Measurements from ENCODE around the gene CIAPIN1.
"Not testable (repeated sequence)": the region's sequence is repeated elsewhere in the genome, so short reads cannot be mapped to it uniquely, and the experiment has no call there.

The CIAPIN1 gene

DNA sequence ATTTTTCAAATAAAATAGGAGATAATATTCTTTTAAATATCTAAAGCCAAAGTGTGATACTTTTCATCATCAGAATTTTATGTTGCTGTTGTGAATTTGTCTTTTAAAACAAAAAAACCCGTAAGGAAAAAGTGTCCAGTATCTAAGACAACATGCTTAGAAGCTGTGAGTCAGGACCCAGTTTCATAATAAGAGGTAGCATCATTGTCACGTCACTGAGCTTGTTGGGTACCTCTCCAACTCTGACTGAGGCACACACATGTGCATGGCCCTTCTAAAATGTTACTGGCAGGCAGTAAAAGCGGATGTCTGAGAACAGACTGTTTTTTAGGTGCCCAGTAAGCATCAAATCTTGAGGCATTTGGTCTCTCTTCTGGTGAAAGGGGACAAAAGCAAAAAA, 2.5 kb downstream of the CIAPIN1 start:
- no peak for DNase-seq

DNA sequence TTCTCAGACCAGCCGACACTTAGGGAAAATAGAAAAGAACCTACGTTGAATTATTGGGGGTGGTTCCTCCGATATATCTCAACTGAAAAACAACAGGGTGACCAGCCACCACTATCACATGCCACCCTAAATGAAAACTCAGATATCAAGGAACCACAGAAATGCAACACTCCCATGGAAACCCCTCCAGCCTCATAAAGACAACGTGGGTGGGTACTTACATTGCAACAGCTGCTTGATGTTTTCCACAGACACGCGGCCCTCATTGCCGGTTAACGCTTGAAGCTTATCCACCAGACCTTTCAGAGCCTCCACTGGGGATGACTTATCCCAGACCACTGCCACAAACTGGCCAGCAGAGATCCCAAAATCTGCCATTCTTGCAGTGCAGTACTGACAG, 6.6 kb downstream of the CIAPIN1 start:
- DNase-seq = not testable (repeated sequence)

DNA sequence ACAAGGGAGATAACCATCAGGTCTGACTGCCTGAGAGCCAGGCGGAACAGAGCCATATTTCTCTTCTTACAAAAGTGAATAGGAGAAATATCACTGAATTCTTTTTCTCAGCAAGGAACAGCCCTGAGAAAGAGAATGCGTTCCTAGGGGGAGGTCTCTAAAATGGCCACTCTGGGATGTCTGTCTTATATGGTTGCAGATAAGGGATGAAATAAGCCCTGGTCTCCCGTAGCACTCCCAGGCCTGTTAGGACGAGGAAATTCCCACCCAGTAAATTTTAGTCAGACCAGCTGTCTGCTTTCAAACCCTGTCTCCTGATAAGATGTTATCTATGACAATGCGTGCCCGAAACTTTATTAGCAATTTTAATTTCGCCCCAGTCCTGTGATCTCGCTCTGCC, 7.2 kb downstream of the CIAPIN1 start:
- DNase-seq = not testable (repeated sequence)

DNA sequence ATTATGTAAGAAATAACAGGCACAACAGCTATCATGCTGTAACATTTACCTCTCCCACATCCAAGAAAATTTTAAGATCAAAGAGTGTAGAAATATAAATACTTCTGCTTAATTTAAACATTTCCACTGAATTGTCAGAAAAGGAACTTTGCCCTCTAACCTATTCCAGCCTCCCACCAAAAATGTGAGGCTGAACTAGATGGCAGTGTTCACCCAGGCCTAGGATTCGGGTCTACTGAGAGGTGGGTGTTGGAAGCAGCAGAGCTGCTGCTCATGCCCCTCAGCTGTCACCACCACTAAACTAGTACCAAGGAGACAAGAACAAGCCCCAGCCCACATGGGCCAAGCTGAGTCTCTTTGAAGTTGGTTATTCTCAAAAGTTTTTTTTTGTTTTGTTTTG, 11.3 kb downstream of the CIAPIN1 start:
- no peak for DNase-seq

DNA sequence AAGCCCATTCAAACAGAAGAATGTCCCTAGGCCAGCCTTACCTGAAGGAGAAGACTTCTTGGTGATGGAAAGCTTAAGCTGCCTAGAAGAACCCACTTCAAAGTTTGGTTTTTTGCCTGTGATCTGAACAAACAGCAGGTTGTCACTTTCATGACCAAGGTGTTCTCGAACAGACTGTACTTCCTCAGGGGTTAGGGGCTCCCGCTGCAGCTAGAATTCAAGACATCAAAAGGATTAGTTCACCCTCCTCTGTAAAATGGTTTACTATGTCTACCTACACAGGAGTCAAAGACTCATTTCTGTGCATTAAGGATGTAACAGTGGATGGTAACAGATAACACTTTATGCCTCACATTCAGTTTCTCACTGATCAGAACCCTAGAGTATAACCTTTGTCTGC, 13.2 kb downstream of the CIAPIN1 start:
- DNase-seq = no peak

GRCh38 chr16:57432989-57433388, 14.2 kb downstream of the CIAPIN1 start:
- no peak for DNase-seq

DNA sequence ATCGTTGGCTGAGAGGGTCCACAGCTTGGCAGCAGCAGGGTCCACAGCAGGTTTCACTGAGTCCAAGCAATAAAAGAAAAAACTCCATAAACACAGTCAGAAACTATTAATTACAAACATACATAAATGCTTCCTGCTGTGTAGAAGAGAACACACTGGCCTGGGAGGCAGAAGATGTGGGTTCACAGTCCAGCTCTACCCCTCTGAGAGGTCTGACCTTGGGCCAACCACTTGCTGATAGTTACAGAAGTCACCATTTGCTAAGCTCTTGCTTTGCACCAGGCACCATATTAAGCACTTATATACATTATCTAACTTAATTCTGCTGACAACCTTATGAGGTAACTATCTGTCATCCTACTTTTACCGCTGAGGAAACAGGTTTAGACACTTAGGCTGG, 14.7 kb downstream of the CIAPIN1 start:
- DNase-seq = no peak

- no peak for DNase-seq
These were observed 16.2 kb downstream of the CIAPIN1 start for GRCh38 chr16:57430955-57431354.

GRCh38 chr16:57427824-57428223, 19.4 kb downstream of the CIAPIN1 start:
- DNase-seq = no peak

DNA sequence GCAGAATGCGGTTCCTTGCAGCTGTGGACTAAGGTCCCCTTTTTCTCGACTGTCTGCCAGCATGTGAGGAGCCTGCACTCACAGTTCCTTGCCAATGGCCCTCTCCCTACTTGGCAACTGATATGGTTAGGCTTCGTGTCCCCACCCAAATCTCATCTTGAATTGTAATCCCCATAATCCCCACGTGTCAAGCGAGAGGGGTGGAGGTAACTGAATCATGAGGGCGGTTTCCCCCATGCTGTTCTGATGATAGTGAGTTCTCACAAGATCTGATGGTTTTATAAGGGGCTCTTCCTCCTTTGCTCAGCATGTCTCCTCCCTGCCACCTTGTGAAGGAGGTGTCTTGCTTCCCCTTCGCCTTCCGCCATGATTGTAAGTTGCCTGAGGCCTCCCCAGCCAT, 19.9 kb downstream of the CIAPIN1 start:
- no peak for DNase-seq

DNA sequence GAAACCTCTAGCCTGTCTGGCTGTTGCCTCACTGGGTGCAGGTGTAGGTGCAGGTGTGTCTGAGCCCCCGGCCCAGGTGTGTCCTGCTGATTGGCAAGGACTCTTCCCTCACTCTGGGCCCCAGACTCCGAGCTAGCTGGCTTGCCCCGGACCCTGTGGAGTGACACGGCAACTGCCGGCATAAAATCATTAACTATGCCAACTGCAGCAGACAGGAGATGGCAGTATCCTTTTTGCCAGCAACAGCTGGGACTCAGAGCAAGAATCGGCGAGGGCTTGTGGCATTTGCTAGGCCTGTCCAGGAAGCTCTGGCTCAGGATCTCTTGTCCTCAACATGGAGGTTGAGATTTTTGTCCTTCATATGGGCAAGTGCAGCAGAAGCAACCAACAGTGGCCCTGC, 20.8 kb downstream of the CIAPIN1 start:
- no peak for DNase-seq

GRCh38 chr16:57424583-57424982, 22.6 kb downstream of the CIAPIN1 start:
- peak in 1 of 51 donors; percentile 17 for DNase-seq

GRCh38 chr16:57423152-57423551, 24.0 kb downstream of the CIAPIN1 start:
- no peak for DNase-seq

DNA sequence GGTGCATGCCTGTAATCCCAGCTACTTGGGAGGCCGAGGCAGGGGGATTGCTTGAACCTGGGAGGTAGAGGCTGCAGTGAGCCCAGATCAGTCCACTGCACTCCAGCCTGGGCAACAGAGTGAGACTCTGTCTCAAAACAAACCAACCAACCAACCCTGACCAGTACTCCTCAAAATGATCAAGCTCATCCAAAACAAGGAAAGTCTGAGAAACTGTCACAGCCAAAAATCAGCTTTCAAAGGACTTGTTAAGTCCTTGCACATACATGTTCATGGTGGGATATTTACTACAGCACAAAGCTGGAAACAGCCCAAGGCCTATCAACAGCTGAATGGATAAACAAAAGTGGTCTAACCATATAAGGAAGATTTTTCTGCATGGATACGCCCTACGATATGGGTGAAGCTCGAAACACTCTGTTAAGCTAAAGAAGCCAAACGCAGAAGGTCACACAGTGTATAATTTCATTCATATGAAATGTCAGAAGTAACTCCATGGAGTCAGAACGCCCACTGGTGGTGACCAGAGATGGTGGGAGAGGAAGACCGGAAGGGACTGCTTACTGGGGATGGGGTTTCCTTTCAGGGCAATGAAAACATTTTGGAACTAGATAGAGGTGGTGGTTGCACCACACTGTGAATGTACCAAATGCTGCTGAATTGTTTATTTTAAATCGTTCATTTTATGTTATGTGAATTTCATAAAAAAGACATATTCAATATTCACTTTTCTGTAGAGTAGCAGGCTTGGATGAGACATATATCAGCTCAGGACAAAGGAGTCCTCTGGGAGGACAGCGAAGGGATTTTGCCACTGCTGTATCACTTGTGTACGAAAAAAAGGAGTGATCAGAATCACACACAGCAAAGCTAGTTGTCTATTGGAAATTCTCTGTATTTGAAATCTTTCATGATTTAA, 24.9 kb downstream of the CIAPIN1 start:
- DNase-seq = peak in 4 of 51 donors; percentile 4 to 30 (median 19)

DNA sequence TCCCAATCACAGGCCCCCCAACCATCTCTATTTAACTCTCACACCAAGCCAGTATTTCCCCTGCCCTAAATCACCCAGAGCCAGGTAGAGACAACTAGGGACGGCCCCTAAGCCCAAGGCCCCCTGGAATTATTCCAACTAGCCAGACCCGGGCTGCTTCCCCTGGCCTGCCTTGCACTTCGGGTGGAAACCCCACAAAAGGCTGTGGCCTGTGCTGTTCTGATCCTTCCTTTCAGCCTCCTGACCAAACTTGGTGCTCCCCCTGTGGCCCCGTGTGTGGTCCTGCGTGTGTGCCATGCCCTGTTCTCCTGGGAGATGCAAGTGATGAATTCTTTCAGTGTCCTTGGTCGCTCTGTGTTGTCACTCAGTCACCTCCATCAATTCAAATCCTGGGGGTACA, 27.7 kb downstream of the CIAPIN1 start:
- DNase-seq = no peak

DNA sequence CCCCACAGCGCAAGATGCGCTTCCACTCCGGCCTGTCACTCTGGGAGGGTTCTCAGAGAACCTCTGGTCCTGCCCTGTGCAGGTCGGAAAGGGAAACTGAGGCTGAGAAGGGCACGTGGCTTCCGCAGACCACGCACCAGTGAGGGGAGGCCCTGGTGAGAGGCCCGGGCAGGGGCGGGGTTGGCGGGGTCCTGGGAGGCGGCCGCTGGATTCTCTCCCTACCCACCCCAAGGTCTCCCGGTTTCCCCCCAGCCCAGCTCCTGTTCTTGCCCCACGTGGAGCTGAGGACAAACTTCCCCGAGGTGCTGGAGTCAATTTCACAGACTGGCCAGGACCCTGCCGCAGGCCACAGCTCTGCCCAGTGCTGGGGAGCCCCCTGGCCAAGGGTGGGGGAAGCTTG, 31.1 kb downstream of the CIAPIN1 start:
- no peak for DNase-seq

DNA sequence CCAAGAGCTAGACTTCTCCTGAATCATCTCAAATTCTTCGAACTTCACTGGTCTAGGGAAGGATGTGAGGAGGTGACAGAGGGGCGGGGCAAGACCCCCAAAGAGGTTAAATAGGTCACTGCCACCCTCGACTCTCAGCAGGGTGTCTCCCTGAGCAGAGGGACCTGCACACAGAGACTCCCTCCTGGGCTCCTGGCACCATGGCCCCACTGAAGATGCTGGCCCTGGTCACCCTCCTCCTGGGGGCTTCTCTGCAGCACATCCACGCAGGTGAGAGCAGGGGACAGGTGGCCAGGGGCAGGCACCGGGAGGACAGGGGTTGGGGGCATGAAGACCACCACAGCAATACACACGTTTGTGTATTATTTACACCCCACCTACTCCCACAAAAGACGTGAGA, 33.5 kb downstream of the CIAPIN1 start:
- no peak for DNase-seq

DNA sequence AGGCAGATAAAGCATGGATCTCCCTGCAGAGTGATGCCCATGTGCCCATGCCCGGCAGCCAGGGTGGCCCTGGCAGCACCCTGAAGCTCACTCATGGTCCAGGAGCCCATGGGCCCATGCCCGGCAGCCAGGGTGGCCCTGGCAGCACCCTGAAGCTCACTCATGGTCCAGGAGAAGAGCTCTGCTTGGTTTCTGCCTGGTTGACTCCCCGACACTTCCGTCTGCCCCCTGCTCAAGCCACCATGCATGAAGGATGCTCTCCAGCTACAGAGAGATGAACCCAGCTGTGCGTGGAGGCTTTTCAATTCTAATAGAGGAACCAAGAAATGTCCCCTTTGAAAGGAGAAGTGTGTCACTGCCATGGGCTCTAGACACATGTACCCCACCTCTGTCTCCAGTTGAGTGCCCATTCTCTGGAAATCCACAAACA, 33.9 kb downstream of the CIAPIN1 start:
- no peak for DNase-seq

- DNase-seq = no peak
These were observed 34.6 kb downstream of the CIAPIN1 start for GRCh38 chr16:57412584-57412983.

DNA sequence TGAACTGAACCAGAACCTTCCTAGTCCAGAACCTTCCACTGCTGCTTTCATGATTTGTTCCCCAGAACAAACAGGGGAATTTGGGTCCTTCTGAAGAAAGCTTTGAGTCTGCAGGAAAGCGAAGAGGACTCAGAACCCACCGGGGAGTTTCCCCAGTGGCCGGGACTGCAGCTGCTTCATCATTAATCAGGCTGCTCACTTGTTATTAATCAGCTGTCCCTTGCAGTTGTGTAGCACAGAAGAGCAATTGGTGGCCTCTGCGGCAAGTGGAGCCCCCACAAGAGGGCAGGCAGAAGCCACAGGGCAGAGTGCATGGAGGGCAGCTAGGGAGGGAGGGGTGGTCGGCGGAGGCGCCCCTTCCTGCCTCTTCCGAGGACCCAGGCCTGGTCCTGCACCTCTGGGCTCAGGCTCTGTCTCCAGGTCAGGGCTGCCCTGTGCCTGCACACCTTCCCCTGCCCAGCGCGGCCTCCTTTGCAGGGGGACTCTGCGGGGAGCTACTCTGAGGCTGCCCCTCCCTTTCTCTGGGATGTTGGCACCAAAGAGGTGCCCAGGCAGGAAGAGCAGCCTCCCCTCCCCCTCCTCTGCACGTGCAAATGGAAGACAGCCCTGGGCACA, 35.7 kb downstream of the CIAPIN1 start:
- DNase-seq = no peak

- no peak for DNase-seq
These were observed 37.2 kb downstream of the CIAPIN1 start for GRCh38 chr16:57409870-57410587.

GRCh38 chr16:57409065-57409464, 38.1 kb downstream of the CIAPIN1 start:
- DNase-seq = no peak
